HEK293 (cell line): ENCODE measurements around the gene TEC.

Experiments used
- CTCF ChIA-PET: fragments of 350-600 bp; formaldehyde crosslinking; extraction: SDS; loops from one replicate; lab custom pipeline; 2021; ENCODE audit warnings: antibody characterized with exemption; lab: Yijun Ruan, JAX
- POLR2A ChIA-PET: fragments of 300-600 bp; formaldehyde crosslinking; extraction: SDS; loops from one replicate; lab custom pipeline; 2020; ENCODE audit warnings: antibody characterized with exemption, inconsistent platforms; lab: Yijun Ruan, JAX
- H3K27ac ChIP-seq: fragments of 200-500 bp; sonication (Bioruptor generic); 2 replicates; pipeline ENCODE4 v1.5.1; 2014; ENCODE audit warnings: low read depth, low read length, control low read depth, inconsistent platforms; ENCODE audit errors: extremely low read depth
- H3K36me3 ChIP-seq, 2 experiments: fragments of 200-500 bp in 1 of 2; sonication (Bioruptor generic) in 1 of 2; 1 replicate in 1 of 2; 2 replicates in 1 of 2; pipeline ENCODE4 v1.5.1; 2014 to 2017; ENCODE audit warnings: inconsistent platforms in 2 of 2, low read length in 2 of 2; ENCODE audit not compliant: control insufficient read depth in 2 of 2, insufficient read depth in 1 of 2
- H3K4me1 ChIP-seq: fragments of 200-500 bp; sonication (Bioruptor generic); 2 replicates; pipeline ENCODE4 v1.5.1; 2014; ENCODE audit warnings: mild to moderate bottlenecking, low read length, inconsistent platforms; ENCODE audit not compliant: control insufficient read depth, insufficient read depth
- H3K4me3 ChIP-seq: 2 replicates; pipeline ENCODE4 v1.5.1; 2011; ENCODE audit warnings: low read depth, mild to moderate bottlenecking, control low read depth, low read length, moderate library complexity
- H3K9me3 ChIP-seq: fragments of 200-500 bp; sonication (Bioruptor generic); 2 replicates; pipeline ENCODE4 v1.5.1; 2014; ENCODE audit warnings: low read depth, low read length, inconsistent platforms; ENCODE audit not compliant: control insufficient read depth, insufficient read depth
- AEBP2 ChIP-seq: fragments of 450-650 bp; formaldehyde crosslinking; IDR thresholded peaks from 2 replicates; pipeline ENCODE4 v1.5.1; 2016; ENCODE audit warnings: missing biosample characterization, missing genetic modification characterization, borderline replicate concordance
- ATF2 ChIP-seq: fragments of 450-650 bp; formaldehyde crosslinking; IDR thresholded peaks from 2 replicates; pipeline ENCODE4 v1.5.1; 2016; ENCODE audit warnings: missing biosample characterization, missing genetic modification characterization, low read depth
- GLI4 ChIP-seq: fragments of 450-650 bp; formaldehyde crosslinking; IDR thresholded peaks from 2 replicates; pipeline ENCODE4 v1.5.1; 2016; ENCODE audit warnings: missing biosample characterization, missing genetic modification characterization
- IKZF3 ChIP-seq: fragments of 450-650 bp; IDR thresholded peaks from 2 replicates; pipeline ENCODE4 v1.5.0; 2018; ENCODE audit warnings: missing biosample characterization, mild to moderate bottlenecking, missing genetic modification characterization, moderate library complexity
- KLF1 ChIP-seq: fragments of 450-650 bp; formaldehyde crosslinking; IDR thresholded peaks from 2 replicates; pipeline ENCODE4 v1.5.1; 2016; ENCODE audit warnings: missing biosample characterization, missing genetic modification characterization
- MEIS1 ChIP-seq: sonication (generic); formaldehyde crosslinking; IDR thresholded peaks from 2 replicates; pipeline ENCODE4 v1.8.1; 2022; ENCODE audit warnings: missing genetic modification reagents, mild to moderate bottlenecking, borderline replicate concordance
- REPIN1 ChIP-seq: fragments of 450-650 bp; formaldehyde crosslinking; IDR thresholded peaks from 2 replicates; pipeline ENCODE4 v1.5.1; 2017; ENCODE audit warnings: missing biosample characterization, missing genetic modification characterization, low read depth
- REST ChIP-seq: fragments of 450-650 bp; formaldehyde crosslinking; IDR thresholded peaks from 2 replicates; pipeline ENCODE4 v1.5.1; 2016; ENCODE audit warnings: missing biosample characterization, missing genetic modification characterization
- TSHZ1 ChIP-seq: fragments of 450-650 bp; formaldehyde crosslinking; IDR thresholded peaks from 2 replicates; pipeline ENCODE4 v1.5.1; 2016; ENCODE audit warnings: missing biosample characterization, missing genetic modification characterization, borderline replicate concordance
- WT1 ChIP-seq: fragments of 450-650 bp; formaldehyde crosslinking; IDR thresholded peaks from 2 replicates; pipeline ENCODE4 v1.5.1; 2016; ENCODE audit warnings: missing biosample characterization, missing genetic modification characterization
- ZBTB21 ChIP-seq: fragments of 450-650 bp; formaldehyde crosslinking; IDR thresholded peaks from 2 replicates; pipeline ENCODE4 v1.5.1; 2017; ENCODE audit warnings: missing biosample characterization, missing genetic modification characterization
- ZBTB44 ChIP-seq: fragments of 450-650 bp; IDR thresholded peaks from 2 replicates; pipeline ENCODE4 v1.5.1; 2018; ENCODE audit warnings: missing biosample characterization, mild to moderate bottlenecking, missing genetic modification characterization
- ZBTB6 ChIP-seq: fragments of 450-650 bp; formaldehyde crosslinking; IDR thresholded peaks from 2 replicates; pipeline ENCODE4 v1.5.1; 2017; ENCODE audit warnings: missing biosample characterization, missing genetic modification characterization
- ZNF248 ChIP-seq: fragments of 450-650 bp; formaldehyde crosslinking; IDR thresholded peaks from 2 replicates; pipeline ENCODE4 v1.5.1; 2017; ENCODE audit warnings: missing biosample characterization, missing genetic modification characterization
- ZNF302 ChIP-seq: fragments of 450-650 bp; formaldehyde crosslinking; IDR thresholded peaks from 2 replicates; pipeline ENCODE4 v1.5.1; 2016; ENCODE audit warnings: missing biosample characterization, missing genetic modification characterization, low read depth
- ZNF621 ChIP-seq: fragments of 450-650 bp; formaldehyde crosslinking; IDR thresholded peaks from 2 replicates; pipeline ENCODE4 v1.5.1; 2017; ENCODE audit warnings: missing biosample characterization, missing genetic modification characterization
- ZNF623 ChIP-seq: fragments of 450-650 bp; formaldehyde crosslinking; IDR thresholded peaks from 2 replicates; pipeline ENCODE4 v1.5.1; 2016; ENCODE audit warnings: missing biosample characterization, missing genetic modification characterization
- ZNF692 ChIP-seq: fragments of 450-650 bp; formaldehyde crosslinking; IDR thresholded peaks from 2 replicates; pipeline ENCODE4 v1.5.1; 2016; ENCODE audit warnings: missing biosample characterization, missing genetic modification characterization
- ZNF704 ChIP-seq: fragments of 450-650 bp; formaldehyde crosslinking; IDR thresholded peaks from 2 replicates; pipeline ENCODE4 v1.5.1; 2016; ENCODE audit warnings: missing biosample characterization, missing genetic modification characterization

Gene TEC

GRCh38 chr4:48250980-48251379, 18.7 kb downstream of the TEC start:
- Histone ChIP-seq H3K4me1 (no peaks in the 10 kb centered on the region), H3K27ac (no peak overlapping the region), H3K9me3 (no peaks in the 10 kb centered on the region), H3K4me3 (no peak overlapping the region), H3K36me3 (no peaks in the 10 kb centered on the region)
- TF ChIP-seq REST (tag by site-specific recombination) (no peak), REPIN1 (tag by site-specific recombination) (no peak), ZNF248 (tag by site-specific recombination) (no peak), ZNF704 (tag by site-specific recombination) (no peak), GLI4 (no peak), ZBTB44 (no peak), ZNF623 (no peak), ZBTB6 (no peak), AEBP2 (tag by site-specific recombination) (no peak), IKZF3 (no peak), ZNF302 (tag by site-specific recombination) (no peak), ZBTB21 (tag by site-specific recombination) (no peak), ZNF621 (tag by site-specific recombination) (no peak), KLF1 (tag by site-specific recombination) (no peak), ATF2 (no peak), TSHZ1 (tag by site-specific recombination) (no peak), ZNF692 (tag by site-specific recombination) (no peak), MEIS1 (CRISPR knock-in tag) (no peak), WT1 (tag by site-specific recombination) (no peak)
- ChIA-PET POLR2A (no interaction called here), CTCF (no interaction called here)
